COLO668 (cell line): Measurements from ENCODE around the gene DDIT3.
"Not testable (repeated sequence)": the region's sequence is repeated elsewhere in the genome, so short reads cannot be mapped to it uniquely, and the experiment has no call there.

Source experiments
- DNase-seq: peaks from one replicate; lab custom pipeline; 2025; ENCODE audit not compliant: unreplicated experiment; lab: John Stamatoyannopoulos, UW

DDIT3 gene

DNA sequence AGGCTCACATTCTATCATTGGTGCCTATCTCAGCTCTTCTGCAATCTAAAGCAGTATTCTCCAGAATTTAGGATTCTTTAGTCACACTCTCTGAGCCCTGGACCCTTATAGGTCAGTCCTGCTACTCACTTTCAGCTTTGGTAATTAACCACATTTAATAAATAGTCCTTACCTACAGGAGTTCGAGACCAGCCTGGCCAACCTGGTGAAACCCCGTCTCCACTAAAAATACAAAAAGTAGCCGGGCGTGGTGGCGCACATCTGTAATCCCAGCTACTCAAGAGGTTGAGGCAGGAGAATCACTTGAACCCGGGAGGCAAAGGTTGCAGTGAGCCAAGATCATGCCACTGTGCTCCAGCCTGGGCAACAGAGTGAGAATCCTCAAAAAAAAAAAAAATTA, 6.6 kb downstream of the DDIT3 start:
- DNase-seq, result not testable (repeated sequence)

DNA sequence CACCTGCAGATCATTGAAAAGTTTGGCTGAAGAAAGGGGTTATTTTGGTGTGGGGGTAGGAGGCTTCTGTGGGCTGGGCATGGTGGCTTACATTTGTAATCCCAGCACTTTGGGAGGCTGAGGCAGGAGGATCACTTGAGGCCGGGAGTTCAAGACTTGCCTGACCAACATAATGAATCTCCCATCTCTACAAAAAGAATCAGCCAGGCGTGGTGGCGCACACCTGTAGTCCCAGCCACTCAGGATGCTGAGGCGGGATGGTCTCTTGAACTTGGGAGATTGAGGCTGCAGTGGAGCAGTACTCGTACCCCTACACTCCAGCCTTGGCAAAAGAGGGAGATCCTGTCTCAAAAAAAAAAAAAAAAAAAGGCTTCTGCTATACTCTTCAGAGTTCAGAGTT, 7.0 kb downstream of the DDIT3 start:
- no peak for DNase-seq

- no peak for DNase-seq
These were observed 7.6 kb downstream of the DDIT3 start for GRCh38 chr12:57512665-57513064.

GRCh38 chr12:57511588-57512325, 8.6 kb downstream of the DDIT3 start:
- no peak for DNase-seq

- DNase-seq, result no peak
These were observed 9.2 kb downstream of the DDIT3 start for GRCh38 chr12:57511161-57511560.

GRCh38 chr12:57507796-57508195, 12.5 kb downstream of the DDIT3 start:
- DNase-seq, result not testable (repeated sequence)

DNA sequence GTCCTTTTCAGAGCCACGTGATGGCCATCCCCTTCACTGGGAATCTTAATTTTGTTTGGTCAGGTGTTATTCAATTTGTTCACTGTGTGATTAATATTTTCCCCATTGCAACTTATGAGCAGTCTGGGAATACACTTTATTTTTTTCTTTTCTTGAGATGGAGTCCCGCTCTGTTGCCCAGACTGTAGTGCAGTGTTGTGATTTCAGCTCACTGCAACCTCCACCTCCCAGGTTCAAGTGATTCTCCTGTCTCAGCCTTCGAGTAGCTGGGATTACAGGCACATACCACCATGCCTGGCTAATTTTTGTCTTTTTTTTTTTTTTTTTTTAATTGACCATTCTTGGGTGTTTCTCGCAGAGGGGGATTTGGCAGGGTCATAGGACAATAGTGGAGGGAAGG, 13.8 kb downstream of the DDIT3 start:
- DNase-seq, result not testable (repeated sequence)

GRCh38 chr12:57502311-57502969, 17.9 kb downstream of the DDIT3 start:
- not testable (repeated sequence) for DNase-seq

- DNase-seq, result no peak
These were observed 20.1 kb downstream of the DDIT3 start for GRCh38 chr12:57500213-57500612.

DNA sequence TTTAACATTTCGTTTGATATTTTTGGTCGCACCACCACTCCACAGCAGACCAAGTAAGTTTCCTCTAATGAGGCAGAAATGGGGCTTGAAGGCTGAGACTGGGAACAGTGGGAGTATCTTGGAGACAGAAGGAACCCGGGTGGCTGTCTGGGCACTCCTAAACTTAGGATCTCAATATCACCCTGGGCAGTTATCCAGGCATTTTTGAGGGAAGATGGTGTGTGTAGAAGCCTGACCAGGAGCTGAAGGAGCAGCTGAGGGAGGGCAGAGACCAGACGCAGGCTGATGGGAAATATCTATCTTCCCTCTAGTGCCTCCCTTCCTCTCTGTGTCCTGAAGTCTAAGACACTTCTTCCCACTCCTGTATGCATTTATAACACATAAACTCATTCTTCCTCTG, 21.7 kb downstream of the DDIT3 start:
- no peak for DNase-seq

DNA sequence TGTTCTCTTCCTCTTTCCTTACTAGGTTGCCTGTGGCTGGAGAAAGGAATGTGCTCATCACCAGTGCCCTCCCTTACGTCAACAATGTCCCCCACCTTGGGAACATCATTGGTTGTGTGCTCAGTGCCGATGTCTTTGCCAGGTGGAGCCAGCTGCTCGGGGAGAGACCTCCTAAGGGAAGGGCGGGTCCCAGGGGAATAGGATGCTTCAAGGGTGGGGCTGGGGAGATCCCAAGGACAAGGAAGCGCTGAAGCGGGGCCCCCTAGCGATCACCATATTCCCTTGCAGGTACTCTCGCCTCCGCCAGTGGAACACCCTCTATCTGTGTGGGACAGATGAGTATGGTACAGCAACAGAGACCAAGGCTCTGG, 22.2 kb downstream of the DDIT3 start:
- DNase-seq, result no peak

DNA sequence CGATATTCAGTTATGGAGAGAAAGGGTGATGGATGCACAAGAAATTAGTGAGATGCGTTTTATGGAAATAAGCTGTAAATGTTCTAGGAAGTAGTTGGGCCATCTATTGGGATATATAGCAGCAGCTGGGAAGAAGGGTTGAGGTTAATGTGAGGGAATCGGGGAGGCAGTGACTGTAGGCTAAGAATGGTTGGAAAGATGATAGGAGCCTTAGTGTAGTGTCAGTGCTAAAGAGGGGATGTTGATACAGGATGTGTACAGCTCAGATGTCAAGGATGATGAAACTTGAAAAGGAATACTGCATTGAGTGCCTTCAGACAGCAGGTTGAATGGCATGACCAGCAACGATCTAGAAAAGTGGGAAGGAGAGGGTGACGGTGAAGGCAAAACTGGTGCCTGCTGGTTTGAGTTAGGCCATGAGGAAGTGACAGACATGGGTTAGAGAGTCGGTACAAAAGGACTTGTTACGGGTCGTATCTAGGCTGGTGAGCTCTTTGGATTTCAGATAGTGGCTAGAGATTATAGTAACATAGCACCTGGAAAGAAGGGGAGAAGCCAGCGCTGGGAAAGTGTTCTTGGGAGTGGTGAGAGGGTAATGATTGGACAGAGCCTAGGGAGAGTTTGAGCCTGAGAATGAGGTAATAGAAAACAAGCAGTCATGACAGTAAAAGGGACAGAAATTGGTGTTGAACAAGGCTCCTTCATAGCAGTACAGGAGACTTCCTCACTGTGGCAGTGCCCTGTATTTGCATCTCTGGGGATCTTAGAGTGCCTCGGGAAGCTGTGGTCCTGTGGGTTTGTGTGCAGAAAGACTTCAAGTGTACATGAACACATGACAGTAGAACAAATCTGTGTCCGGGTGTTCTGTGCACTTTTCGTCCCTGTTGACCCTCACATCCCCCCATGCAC, 22.8 kb downstream of the DDIT3 start:
- DNase-seq, result no peak

- DNase-seq, result no peak
These were observed 23.5 kb downstream of the DDIT3 start for GRCh38 chr12:57496822-57497221.

- not testable (repeated sequence) for DNase-seq
These were observed 25.1 kb downstream of the DDIT3 start for GRCh38 chr12:57495051-57495701.

DNA sequence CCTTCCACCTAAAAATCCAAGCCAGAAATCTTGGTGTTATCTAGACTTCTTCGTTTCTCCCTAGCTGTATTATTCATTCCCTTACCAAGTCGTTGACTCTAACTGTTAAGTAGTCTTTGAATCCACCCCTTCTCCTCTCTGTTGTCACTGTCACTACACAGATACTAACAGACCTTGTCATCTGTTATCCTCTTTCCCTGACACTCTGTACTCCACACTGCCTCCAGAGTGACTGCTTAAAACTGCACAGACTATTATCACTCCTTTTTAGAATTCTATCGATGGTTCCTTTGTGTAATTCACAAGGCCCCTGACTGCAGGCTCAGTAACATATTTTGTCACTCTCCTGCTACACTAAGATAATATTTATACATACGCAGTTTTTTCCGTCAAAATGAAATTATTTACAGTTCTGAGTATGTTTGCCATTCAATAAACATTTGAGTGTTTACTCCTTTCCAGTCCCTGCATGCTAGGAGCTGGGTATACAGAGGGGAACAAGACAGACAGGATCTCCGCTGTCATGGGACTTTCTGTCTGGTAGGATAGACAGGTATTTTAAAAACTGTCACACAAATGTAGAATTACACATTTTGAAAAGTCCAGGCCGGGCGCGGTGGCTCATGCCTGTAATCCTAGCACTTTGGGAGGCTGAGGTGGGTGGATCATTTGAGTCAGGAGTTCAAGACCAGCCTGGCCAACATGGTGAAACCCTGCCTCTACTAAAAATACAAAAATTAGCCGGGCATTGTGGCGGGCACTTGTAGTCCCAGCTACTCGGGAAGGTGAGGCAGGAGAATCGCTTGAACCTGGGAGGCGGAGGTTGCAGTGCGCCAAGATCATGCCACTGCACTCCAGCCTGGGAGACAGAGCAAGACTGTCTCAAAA, 28.7 kb downstream of the DDIT3 start:
- DNase-seq, result no peak

DNA sequence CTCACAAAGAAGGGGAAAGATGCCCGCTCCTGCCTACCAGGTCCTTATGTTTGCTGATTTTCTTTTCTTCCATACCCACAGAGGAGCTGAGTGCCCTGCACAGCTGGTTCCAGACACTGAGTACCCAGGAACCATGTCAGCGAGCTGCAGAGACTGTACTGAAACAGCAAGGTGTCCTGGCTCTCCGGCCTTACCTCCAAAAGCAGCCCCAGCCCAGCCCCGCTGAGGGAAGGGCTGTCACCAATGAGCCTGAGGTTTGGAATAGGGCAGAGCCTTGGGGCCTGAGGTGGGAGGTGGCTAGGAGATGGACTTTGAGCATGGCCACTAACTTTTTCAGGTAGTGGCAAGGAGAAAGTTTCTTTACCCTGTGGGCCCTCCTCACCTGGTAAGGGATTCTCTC, 30.2 kb downstream of the DDIT3 start:
- no peak for DNase-seq

DNA sequence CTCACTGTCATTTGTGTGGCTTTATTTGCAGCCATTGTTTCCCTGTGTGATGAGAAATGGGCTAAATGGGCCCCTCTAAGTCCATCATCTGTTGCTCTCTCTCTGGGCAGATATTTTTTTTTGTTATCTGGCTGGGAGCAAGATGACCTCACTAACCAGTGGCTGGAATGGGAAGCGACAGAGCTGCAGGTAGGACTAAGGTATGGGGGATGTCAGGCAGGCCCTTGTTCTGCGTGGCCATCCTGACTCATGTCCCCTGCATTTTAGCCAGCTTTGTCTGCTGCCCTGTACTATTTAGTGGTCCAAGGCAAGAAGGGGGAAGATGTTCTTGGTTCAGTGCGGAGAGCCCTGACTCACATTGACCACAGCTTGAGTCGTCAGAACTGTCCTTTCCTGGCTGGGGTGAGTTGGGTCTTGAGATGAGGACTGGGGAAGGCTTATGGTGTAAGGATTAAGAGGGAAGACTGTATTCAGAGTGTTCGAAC, 31.1 kb downstream of the DDIT3 start:
- no peak for DNase-seq

DNA sequence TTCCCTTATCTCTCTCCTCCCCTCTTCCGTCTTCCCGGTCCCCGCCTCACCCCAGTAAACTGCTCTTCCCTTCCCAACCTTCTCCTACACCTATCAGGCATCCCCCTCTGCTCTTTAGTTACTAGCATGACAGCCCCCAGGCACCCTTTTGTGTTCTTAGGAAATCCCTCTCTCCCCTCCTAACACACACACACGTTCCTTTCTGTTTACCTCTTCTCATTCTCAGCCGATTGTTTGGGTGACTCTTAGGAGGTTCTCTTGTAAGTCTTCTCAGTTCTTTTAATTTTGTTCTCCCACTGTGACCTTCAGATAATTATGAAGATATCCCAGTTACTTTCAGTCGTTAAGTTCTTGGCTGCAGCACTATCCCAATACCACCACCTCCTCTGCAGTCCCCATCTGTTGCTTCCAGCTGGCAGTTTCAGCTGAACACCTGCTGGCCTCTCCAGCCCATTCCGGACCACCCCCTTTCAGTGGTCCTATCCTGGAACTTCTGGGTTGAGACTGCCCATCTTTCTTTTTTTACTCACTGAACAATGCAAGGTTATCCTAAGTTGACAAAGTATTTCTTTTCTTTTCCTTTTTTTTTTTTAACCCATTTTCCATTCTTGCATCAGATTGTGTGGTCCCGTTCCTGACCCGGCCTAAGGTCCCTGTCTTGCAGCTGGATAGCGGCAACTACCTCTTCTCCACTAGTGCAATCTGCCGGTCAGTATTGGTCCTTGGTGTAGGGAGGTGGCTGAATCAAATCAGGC, 31.7 kb downstream of the DDIT3 start:
- DNase-seq, result no peak
